Left cardiac atrium (tissue), 4 donors: Measurements from ENCODE around the gene GPR84. TPM values are rescaled to one million over a fixed set of nuclear protein-coding genes. Genes with fewer than 3 reads are reported as not detected.

Experiments used
- ATAC-seq, 2 donors: fragments of 200-7000 bp; cut with Tn5 transposase; one replicate each; pipeline ENCODE4 v1.9.1; 2020; ENCODE audit warnings: mild to moderate bottlenecking in 2 of 2, moderate library complexity in 2 of 2
- DNase-seq: peaks from one replicate; pipeline ENCODE4 v3.0.0-alpha.2; 2020
- intact Hi-C, 2 donors: fragments of 100-400 bp; cut with DNase I; formaldehyde crosslinking; loops; one replicate each; pipeline versions ENCODE4 v1.14.1 to v1.15.1; 2022 to 2023
- total RNA-seq, 2 donors: library from RNA; stranded (reverse); fragmentation: NEBNext Ultra II Directional; extraction: Animal tissue kit (Norgen Biotek cat#: 25700); gene quantifications; one replicate each; pipeline ENCODE4 v1.2.1, GENCODE V29; 2021
- donor health status: DM: no; HTN: yes; CAD: no.
- donor health status: DM: no; HTN: yes; CAD: no; lungs with severe emphysema.
- donor health status: DM: yes; HTN: yes; CAD: no.
- donor health status: Dilated cardiomyopathy.

GPR84 gene
- total RNA-seq, 2 donors from 2014 or later: 0.29 to 0.55 TPM

- intact Hi-C loops: no loop called here
- no peak for ATAC-seq
- DNase-seq: no peak
Observed at GRCh38 chr12:54393743-54394142, 29.5 kb upstream of the GPR84 start.

- intact Hi-C loops: no loop called here
- no peak for ATAC-seq
- peak; percentile 16 for DNase-seq
Observed at GRCh38 chr12:54393207-54393609, 28.9 kb upstream of the GPR84 start.

GRCh38 chr12:54392485-54393206 lies 28.4 kb upstream of the GPR84 start:
- intact Hi-C loops: no loop called here
- no peak for ATAC-seq
- DNase-seq: no peak

- ATAC-seq: peak; percentile 44 to 46
- intact Hi-C loops: no loop called here
- DNase-seq: peak; percentile 60
Observed at GRCh38 chr12:54390668-54391551, 26.6 kb upstream of the GPR84 start.

GRCh38 chr12:54390176-54390667 lies 25.9 kb upstream of the GPR84 start:
- no peak for DNase-seq

GRCh38 chr12:54389607-54390175 lies 25.4 kb upstream of the GPR84 start:
- ATAC-seq: no peak
- DNase-seq: no peak

More at GRCh38 chr12:54390176-54390667, 25.9 kb upstream of the GPR84 start:
- no peak for ATAC-seq
- intact Hi-C loops: no loop called here

DNA sequence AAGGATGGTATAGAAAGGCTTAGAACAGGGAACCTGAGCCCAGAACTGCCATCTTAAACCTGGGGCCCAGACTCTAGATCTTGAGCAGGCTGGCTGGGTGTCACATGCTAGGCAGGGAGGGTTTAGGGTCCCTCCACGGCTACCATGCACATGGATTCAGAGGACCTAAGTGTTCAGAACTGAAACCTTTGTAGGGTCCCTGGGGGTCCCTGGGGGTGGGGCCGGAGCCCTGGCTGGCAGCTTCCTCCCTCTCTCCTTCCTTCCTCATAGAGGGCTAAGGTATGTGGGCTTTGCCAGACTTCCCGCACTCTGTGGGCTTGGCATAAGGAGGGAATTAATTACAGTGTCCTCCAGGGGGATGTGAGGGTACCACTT lies 24.8 kb upstream of the GPR84 start:
- ATAC-seq (no peak), DNase-seq (no peak)
- intact Hi-C loops: no loop called here

More at GRCh38 chr12:54389607-54390175, 25.4 kb upstream of the GPR84 start:
- intact Hi-C loops: no loop called here

DNA sequence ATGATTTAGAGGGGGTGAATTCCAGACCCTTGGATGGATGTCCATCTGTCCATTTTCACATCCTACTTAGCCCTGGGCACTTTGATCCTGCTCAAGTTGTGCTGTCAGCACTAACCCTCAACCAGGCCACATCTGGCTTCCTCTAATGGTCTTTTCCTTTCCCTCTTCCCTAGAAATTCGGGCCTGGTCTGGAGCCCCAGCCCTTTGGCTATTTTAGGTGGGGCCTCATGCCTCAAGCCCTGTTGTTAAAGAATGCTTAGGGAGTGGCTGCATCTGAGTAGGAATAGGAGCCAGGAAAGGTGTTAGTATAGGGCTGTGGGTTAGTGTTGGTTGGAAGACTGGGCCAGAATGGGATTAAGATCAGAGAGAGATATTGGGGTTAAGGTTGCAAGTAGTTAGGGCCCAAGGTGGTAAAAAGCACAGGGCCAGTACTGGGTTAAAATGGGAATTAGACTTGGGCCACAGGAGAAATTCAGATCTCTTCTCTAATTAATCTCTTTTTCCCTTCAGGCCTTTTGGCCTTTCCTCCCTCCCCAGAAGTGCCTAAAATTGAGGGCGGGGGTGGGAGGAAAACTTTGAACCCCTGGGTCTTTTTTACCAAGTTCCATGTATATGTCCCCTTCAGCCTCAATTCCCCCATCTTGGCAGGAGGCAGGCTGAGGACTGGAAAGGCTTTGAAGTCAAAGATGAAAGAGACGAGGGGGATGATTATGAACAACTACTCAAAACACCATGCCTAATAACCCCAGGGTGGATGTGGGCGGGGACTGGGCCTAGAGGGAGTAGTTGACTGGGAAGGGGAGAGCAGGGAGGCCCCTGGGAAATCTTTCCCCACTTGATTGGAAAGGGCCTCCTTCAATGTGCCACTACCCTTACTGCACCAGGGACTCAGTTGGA lies 24.2 kb upstream of the GPR84 start:
- no peak for DNase-seq
- ATAC-seq: no peak
- intact Hi-C loops: no loop called here

GRCh38 chr12:54387114-54387467 lies 22.8 kb upstream of the GPR84 start:
- ATAC-seq (no peak), DNase-seq (no peak)
- intact Hi-C loops: no loop called here

GRCh38 chr12:54386403-54387113 lies 22.3 kb upstream of the GPR84 start:
- intact Hi-C loops: no loop called here
- DNase-seq (no peak), ATAC-seq (no peak)

DNA sequence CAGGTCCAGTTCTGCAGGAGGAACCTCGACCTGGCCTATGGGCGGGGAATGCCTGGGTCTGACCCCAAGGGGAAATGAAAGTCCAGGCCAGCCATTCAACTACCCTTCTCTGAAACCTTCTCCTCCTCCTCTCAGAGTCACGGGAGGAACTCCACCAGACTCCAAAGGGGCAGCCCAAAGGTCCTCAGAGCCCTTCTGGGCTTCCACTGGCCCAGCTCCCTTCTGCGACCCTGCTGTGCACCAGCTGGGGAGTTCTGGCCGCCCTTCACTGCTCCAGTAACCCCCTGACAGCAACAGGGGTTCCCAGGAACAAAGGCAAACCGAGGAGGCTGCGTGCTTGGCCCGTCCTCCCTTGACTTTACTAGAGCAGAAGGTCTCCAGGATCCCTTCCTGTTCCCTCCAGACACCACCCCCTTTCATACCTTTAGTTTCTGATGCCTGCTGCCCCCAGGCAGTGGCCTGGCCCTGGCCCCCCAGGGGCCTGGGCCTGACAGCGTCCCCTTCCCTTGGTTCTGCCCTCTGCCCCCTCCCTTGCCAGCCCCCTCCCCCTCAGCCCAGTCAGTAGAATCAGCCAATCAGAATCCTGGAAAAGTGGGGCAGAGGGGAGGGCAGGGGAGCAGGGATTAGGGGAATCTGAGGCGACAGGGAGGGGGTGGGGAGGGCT lies 21.1 kb upstream of the GPR84 start:
- DNase-seq (peak; percentile 34), ATAC-seq (peak; percentile 23 to 67)
- intact Hi-C loops: no loop called here

DNA sequence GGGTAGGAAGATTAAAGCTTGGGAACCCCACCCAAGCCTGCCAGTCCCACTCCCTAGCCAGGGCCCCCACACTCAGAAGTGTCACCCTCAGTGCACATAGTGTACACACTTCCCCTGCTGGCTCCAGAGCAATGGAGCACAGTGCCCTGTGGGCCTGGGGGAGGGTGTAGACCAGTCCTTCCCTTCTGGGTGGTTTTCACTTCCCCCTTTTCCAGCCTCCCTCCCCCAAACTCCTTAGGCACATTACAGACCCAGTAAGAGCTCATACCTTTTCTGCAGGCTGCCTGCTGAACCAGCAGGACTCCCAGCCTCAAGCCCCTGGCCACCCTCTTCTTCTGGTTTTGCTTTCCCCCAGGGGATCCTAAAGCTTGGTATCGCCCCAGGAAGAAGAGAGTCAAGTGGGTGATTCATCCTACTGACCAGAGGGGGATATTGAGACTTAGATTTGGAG lies 20.3 kb upstream of the GPR84 start, which contains the start of gene ZNF385A:
TSS of gene ZNF385A (minus strand) at position 143 of the 451 bp plus-strand sequence. CDS start 219 bp downstream, outside the sequence.
- intact Hi-C loops: no loop called here
- ATAC-seq (peak; percentile 17 to 51), DNase-seq (peak; percentile 38)

DNA sequence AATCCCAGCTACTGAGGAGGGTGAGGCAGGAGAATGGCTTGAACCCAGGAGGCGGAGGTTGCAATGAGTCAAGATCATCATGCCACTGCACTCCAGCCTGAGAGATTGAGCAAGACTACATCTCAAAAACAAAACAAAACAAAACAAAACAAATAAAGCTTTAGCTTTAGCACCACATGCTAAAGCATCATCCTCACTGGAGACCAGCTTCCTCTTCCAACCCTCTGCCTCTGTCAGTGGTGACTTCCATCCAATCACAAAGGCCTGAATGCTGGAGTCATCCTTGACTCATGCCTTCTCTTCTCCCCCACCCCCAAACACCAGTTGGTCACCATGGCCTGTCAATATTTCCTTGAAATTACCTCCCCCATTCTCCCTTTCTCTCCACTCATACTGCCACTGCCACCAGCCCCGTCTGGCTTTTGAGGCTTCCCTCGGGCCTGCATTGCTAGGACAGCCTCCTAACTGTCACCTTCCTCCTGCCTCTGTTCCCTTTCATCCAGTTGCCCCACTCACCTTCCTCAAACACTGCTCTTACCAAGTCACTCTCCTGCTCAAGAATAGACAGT lies 18.8 kb upstream of the GPR84 start:
- intact Hi-C loops: no loop called here
- peak in 1 of 2 donors; percentile 7 for ATAC-seq
- peak; percentile 17 for DNase-seq

DNA sequence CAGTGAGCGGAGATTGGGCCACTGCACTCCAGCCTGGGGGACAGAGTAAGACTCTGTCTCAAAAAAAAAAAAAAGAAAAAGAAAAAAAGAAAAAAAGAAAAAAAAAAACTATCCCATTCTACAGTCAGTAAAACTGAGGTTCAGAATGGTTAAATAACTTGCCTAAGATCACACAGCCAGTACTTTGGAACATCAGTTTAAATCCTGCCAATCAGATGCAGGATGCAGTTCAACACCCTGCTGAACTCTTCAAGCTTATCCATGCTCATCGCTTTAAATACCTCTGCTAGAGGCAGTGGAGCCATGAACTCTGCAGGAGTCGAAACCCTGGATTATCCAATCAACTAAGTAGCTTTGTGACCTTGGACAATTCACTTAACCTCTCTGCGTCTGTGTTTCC lies 16.9 kb upstream of the GPR84 start:
- intact Hi-C loops: no loop called here
- DNase-seq: no peak
- no peak for ATAC-seq

GRCh38 chr12:54379398-54380201 lies 15.3 kb upstream of the GPR84 start:
- intact Hi-C loops: no loop called here
- DNase-seq: peak; percentile 93
- ATAC-seq: peak; percentile 82 to 88

- DNase-seq (peak; percentile 72), ATAC-seq (peak; percentile 87 to 91)
- intact Hi-C loops: no loop called here
Observed at GRCh38 chr12:54378796-54379397, 14.6 kb upstream of the GPR84 start.
